Coronary artery (tissue), 2 donors: Measurements from ENCODE around the gene STON2.

Source experiments
- DNase-seq: peaks from one replicate; pipeline ENCODE4 v3.0.0-alpha.2; 2017; ENCODE audit warnings: low spot score
- H3K27ac ChIP-seq, 2 donors: fragments of 200-600 bp; sonication (generic); one replicate each; pipeline ENCODE4 v1.5.1; 2016 to 2019
- H3K4me3 ChIP-seq: fragments of 200-600 bp; sonication (generic); 2 replicates; pipeline ENCODE4 v1.5.1; 2016; ENCODE audit warnings: mild to moderate bottlenecking, moderate library complexity
- CTCF ChIP-seq: fragments of 200-600 bp; sonication (generic); IDR thresholded peaks from one replicate; pipeline ENCODE4 v1.5.1; 2019; ENCODE audit warnings: antibody characterized with exemption

The STON2 gene

DNA sequence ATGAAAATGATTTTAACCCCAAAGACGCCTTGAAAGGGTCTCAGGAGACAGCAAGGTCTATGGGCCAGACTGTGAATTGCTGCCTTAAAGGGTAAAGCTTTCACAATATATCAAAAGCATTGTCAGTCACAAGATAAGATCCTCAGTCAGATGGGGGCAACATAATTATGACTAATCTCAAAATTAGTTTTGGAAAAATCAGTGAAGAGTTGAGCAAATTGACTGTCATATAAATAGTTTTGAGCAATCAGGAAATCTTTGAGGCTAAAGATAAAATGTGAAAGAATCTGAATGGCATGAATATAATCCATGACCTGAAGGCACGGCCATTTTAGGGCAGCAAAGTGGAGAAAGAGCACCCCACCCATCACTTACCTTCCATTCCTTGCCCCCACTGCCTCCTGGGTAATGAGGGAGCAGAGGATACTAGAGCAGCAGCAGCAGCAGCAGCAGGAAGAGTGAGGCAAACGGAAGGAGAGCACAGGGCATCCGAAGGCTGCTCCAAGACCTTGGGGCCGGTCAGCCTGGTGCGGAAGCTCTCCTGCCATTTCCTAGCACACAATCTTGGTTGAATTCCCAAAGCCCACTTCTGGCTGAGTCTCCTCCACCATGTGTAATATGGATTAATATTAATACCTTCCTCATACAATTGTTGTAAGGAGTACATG, 7.0 kb downstream of the STON2 start:
- DNase-seq, result no peak
- H3K4me3 ChIP-seq, result no peak overlapping the region
- TF ChIP-seq CTCF, result no peak
- H3K27ac ChIP-seq, result no peak overlapping the region

- Histone ChIP-seq H3K27ac (no peak overlapping the region), H3K4me3 (no peak overlapping the region)
- TF ChIP-seq CTCF, result no peak
- no peak for DNase-seq
Measured at GRCh38 chr14:81392052-81392451, 8.1 kb downstream of the STON2 start.

- Histone ChIP-seq H3K4me3 (no peak overlapping the region), H3K27ac (no peak overlapping the region)
- no peak for DNase-seq
- TF ChIP-seq CTCF, result no peak
Measured at GRCh38 chr14:81390696-81391095, 9.4 kb downstream of the STON2 start.

DNA sequence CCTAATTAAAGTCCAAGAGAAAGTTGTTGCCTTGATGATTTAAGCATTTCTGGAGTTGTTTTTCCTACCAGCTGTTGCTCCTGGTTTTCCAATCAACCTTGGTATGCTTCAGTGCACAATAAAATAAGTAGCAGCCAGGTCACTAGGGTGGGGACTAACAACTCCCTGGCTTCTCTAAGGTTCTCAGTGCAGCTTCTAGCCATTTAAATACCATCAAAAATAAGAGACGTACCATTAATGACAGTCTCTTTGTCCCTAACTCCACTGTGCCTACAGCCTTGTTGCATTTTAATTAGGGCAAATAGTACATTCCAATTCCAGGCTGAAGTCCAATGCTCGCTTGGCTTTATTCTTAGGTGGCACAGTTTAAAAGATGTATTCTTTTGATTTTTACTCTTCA, 11.8 kb downstream of the STON2 start:
- TF ChIP-seq CTCF, result no peak
- H3K27ac ChIP-seq, result no peak overlapping the region
- no peak for DNase-seq
- H3K4me3 ChIP-seq, result no peak overlapping the region

GRCh38 chr14:81386290-81386745, 13.8 kb downstream of the STON2 start:
- no peak overlapping the region for H3K4me3 ChIP-seq
- H3K27ac ChIP-seq, result no peak overlapping the region
- DNase-seq, result no peak
- TF ChIP-seq CTCF, result no peak

GRCh38 chr14:81385886-81386285, 14.2 kb downstream of the STON2 start:
- no peak for DNase-seq
- no peak for TF ChIP-seq CTCF
- no peak overlapping the region for H3K4me3 ChIP-seq
- H3K27ac ChIP-seq, result no peak overlapping the region

DNA sequence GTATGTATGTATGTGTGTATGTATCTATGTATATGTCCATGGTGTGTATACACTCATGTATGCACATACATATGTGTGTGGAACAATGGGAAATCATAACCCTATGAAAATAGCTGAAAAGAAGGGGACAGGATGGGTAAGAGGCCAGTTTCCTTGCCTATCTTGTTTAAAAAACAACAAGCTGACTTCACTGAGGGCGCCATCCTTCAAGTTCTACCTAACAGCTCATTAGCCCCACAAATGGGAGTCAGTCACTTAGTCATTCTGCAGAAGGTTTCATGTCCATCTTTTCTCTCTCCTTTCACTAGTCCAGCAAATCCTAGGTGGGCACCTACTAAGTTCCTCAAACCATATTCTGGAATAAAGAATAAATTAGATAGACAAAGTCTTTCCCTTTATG, 14.7 kb downstream of the STON2 start:
- no peak for TF ChIP-seq CTCF
- no peak for DNase-seq
- no peak overlapping the region for H3K27ac ChIP-seq
- no peak overlapping the region for H3K4me3 ChIP-seq
